ENCODE data around the gene MPLKIP. TPM values are rescaled to one million over a fixed set of nuclear protein-coding genes. Genes with fewer than 3 reads are reported as not detected.
"Not testable (repeated sequence)": the region's sequence is repeated elsewhere in the genome, so short reads cannot be mapped to it uniquely, and the experiment has no call there.

Gene MPLKIP
- total and polyA plus RNA-seq, 4 donors = 17.8 to 34.7 (median 27.3) TPM

DNA sequence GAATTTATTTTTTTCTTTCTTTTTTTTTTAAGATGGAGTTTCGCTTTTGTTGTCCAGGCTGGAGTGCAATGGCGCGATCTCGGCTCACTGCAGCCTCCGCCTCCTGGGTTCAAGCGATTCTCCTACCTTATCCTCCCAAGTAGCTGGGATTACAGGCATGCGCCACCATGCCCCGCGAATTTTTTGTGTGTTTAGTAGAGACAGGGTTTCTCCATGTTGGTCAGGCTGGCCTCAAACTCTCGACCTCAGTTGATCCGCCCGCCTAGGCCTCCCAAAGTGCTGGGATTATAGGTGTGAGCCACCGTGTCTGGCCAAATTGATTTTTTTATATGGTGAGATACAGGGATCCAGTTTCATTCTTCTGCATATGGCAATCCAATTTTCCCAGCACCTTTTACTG is 5.5 kb upstream of the MPLKIP start:
- not testable (repeated sequence) for H3K36me3 ChIP-seq (ENCODE audit: control insufficient read depth in 1 of 2, insufficient read depth in 2 of 2, low read length in 1 of 2); DNase-seq; H3K9me3 ChIP-seq (ENCODE audit: control insufficient read depth, low read length); H3K27me3 ChIP-seq (ENCODE audit: control insufficient read depth in 1 of 2, insufficient read depth in 2 of 2, low read length in 1 of 2); H3K27ac ChIP-seq (ENCODE audit: low read depth in 1 of 2, low read length in 2 of 2); H3K4me1 ChIP-seq (ENCODE audit: control insufficient read depth in 1 of 2, insufficient read depth in 2 of 2, low read length in 2 of 2); H3K4me3 ChIP-seq (ENCODE audit: low read length in 2 of 2); ATAC-seq (ENCODE audit: low FRiP score)
- WGBS, 2 donors = 95 to 97% methylated on average over 13 of the region's 13 CpGs
- intact Hi-C loops (cut with DNase I) = loop anchor here in 1 of 2 donors (10.0 kb wide), 1 partner anchor 185 kb away; the partner anchor contains the start of gene CDK13

GRCh38 chr7:40138973-40139372 is 4.6 kb upstream of the MPLKIP start:
- Histone ChIP-seq H3K4me3 (ENCODE audit: low read length in 2 of 2) (no peak overlapping the region), H3K27me3 (ENCODE audit: control insufficient read depth in 1 of 2, insufficient read depth in 2 of 2, low read length in 1 of 2) (no peaks in the 10 kb centered on the region), H3K36me3 (ENCODE audit: control insufficient read depth in 1 of 2, insufficient read depth in 2 of 2, low read length in 1 of 2) (no peaks in the 10 kb centered on the region), H3K9me3 (ENCODE audit: control insufficient read depth, low read length) (no peaks in the 10 kb centered on the region), H3K4me1 (ENCODE audit: control insufficient read depth in 1 of 2, insufficient read depth in 2 of 2, low read length in 2 of 2) (no peaks in the 10 kb centered on the region), H3K27ac (ENCODE audit: low read depth in 1 of 2, low read length in 2 of 2) (no peak overlapping the region)
- intact Hi-C loops (cut with DNase I) = loop anchor here in 1 of 2 donors (10.0 kb wide), 1 partner anchor 184 kb away; the partner anchor contains the start of gene CDK13
- WGBS, 2 donors = 92 to 93% methylated on average over 5 of the region's 5 CpGs
- ATAC-seq (ENCODE audit: low FRiP score) (no peak), DNase-seq (no peak)

DNA sequence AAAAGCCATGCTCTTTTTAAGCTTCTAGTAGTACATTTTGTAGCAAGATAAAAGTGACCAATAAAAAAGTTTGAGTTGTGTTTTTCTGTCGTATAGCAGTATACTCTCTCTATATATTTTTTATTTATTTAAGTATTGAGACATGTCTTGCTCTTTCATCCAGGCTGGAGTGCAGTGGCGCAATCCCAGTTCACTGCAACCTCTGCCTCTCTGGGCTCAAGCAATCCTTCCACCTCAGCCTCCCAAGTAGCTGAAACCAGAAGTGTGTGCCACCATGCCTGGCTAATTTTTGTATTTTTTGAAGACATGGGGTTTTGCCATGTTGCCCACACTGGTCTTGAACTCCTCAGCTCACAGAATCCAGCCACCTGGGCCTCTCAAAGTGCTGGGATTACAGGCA is 3.1 kb upstream of the MPLKIP start:
- DNase-seq (no peak), ATAC-seq (ENCODE audit: low FRiP score) (no peak)
- H3K36me3 ChIP-seq (ENCODE audit: control insufficient read depth in 1 of 2, insufficient read depth in 2 of 2, low read length in 1 of 2) = no peaks in the 10 kb centered on the region
- no peaks in the 10 kb centered on the region for H3K9me3 ChIP-seq (ENCODE audit: control insufficient read depth, low read length)
- no peak overlapping the region for H3K27ac ChIP-seq (ENCODE audit: low read depth in 1 of 2, low read length in 2 of 2)
- intact Hi-C loops (cut with DNase I) = loop anchor here in 1 of 2 donors (10.0 kb wide), 1 partner anchor 183 kb away; the partner anchor contains the start of gene CDK13
- no peaks in the 10 kb centered on the region for H3K4me1 ChIP-seq (ENCODE audit: control insufficient read depth in 1 of 2, insufficient read depth in 2 of 2, low read length in 2 of 2)
- H3K27me3 ChIP-seq (ENCODE audit: control insufficient read depth in 1 of 2, insufficient read depth in 2 of 2, low read length in 1 of 2) = no peaks in the 10 kb centered on the region
- no peak overlapping the region for H3K4me3 ChIP-seq (ENCODE audit: low read length in 2 of 2)
- WGBS, 2 donors = 89 to 97% methylated on average over 2 of the region's 2 CpGs

- intact Hi-C loops (cut with DNase I) = loop anchor here in 1 of 2 donors (10.0 kb wide), 1 partner anchor 180 kb away; the partner anchor contains the start of gene CDK13
- peak overlapping the region in 1 of 2 donors; percentile 72 for H3K27ac ChIP-seq (ENCODE audit: low read depth in 1 of 2, low read length in 2 of 2)
- DNase-seq (no peak), ATAC-seq (ENCODE audit: low FRiP score) (peak; percentile 70)
- H3K4me3 ChIP-seq (ENCODE audit: low read length in 2 of 2) = peak overlapping the region; percentile 23 to 89
- H3K4me1 ChIP-seq (ENCODE audit: control insufficient read depth in 1 of 2, insufficient read depth in 2 of 2, low read length in 2 of 2) = no peaks in the 10 kb centered on the region
- H3K9me3 ChIP-seq (ENCODE audit: control insufficient read depth, low read length) = no peaks in the 10 kb centered on the region
- H3K27me3 ChIP-seq (ENCODE audit: control insufficient read depth in 1 of 2, insufficient read depth in 2 of 2, low read length in 1 of 2) = no peaks in the 10 kb centered on the region
- WGBS, 2 donors = 0 to 1% methylated on average over 17 of the region's 17 CpGs
- H3K36me3 ChIP-seq (ENCODE audit: control insufficient read depth in 1 of 2, insufficient read depth in 2 of 2, low read length in 1 of 2) = no peaks in the 10 kb centered on the region
Observed at GRCh38 chr7:40135317-40135610, 842 bp upstream of the MPLKIP start.

- WGBS, 2 donors = 1% methylated on average over 36 of the region's 36 CpGs
- Histone ChIP-seq H3K4me1 (ENCODE audit: control insufficient read depth in 1 of 2, insufficient read depth in 2 of 2, low read length in 2 of 2) (no peaks in the 10 kb centered on the region), H3K36me3 (ENCODE audit: control insufficient read depth in 1 of 2, insufficient read depth in 2 of 2, low read length in 1 of 2) (no peaks in the 10 kb centered on the region), H3K27ac (ENCODE audit: low read depth in 1 of 2, low read length in 2 of 2) (peak overlapping the region; percentile 30 to 36), H3K27me3 (ENCODE audit: control insufficient read depth in 1 of 2, insufficient read depth in 2 of 2, low read length in 1 of 2) (no peaks in the 10 kb centered on the region), H3K9me3 (ENCODE audit: control insufficient read depth, low read length) (no peaks in the 10 kb centered on the region), H3K4me3 (ENCODE audit: low read length in 2 of 2) (peak overlapping the region; percentile 88 to 89)
- DNase-seq = no peak
- ATAC-seq (ENCODE audit: low FRiP score) = peak; percentile 81
- intact Hi-C loops (cut with DNase I) = loop anchor here in 1 of 2 donors (10.0 kb wide), 1 partner anchor 179 kb away; the partner anchor contains the start of gene CDK13
Observed at GRCh38 chr7:40133561-40134427, 628 bp downstream of the MPLKIP start.

DNA sequence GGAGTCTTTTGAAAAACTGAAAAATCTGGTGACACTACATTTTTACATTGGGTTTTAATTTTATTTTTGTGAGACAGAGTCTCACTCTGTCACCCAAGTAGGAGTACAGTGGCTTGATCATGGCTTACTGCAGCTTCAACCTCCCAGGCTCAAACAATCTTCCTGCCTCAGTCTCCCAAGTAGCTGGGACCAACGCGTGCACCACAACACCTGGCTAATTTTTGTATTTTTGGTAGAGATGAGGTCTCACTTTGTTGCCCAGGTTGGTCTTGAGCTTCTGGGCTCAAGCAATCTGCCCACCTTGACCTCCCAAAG is 11.5 kb downstream of the MPLKIP start:
- Histone ChIP-seq H3K4me3 (ENCODE audit: low read length in 2 of 2) (no peak overlapping the region), H3K36me3 (ENCODE audit: control insufficient read depth in 1 of 2, insufficient read depth in 2 of 2, low read length in 1 of 2) (no peaks in the 10 kb centered on the region), H3K9me3 (ENCODE audit: control insufficient read depth, low read length) (no peaks in the 10 kb centered on the region), H3K27me3 (ENCODE audit: control insufficient read depth in 1 of 2, insufficient read depth in 2 of 2, low read length in 1 of 2) (no peaks in the 10 kb centered on the region), H3K27ac (ENCODE audit: low read depth in 1 of 2, low read length in 2 of 2) (no peak overlapping the region), H3K4me1 (ENCODE audit: control insufficient read depth in 1 of 2, insufficient read depth in 2 of 2, low read length in 2 of 2) (no peaks in the 10 kb centered on the region)
- DNase-seq (no peak), ATAC-seq (ENCODE audit: low FRiP score) (no peak)
- intact Hi-C loops (cut with DNase I) = no loop called here
- 96% methylated on average over 2 of the region's 2 CpGs for WGBS, 2 donors

- H3K27ac ChIP-seq (ENCODE audit: low read depth in 1 of 2, low read length in 2 of 2); ATAC-seq (ENCODE audit: low FRiP score); H3K27me3 ChIP-seq (ENCODE audit: control insufficient read depth in 1 of 2, insufficient read depth in 2 of 2, low read length in 1 of 2); DNase-seq; H3K4me1 ChIP-seq (ENCODE audit: control insufficient read depth in 1 of 2, insufficient read depth in 2 of 2, low read length in 2 of 2); H3K4me3 ChIP-seq (ENCODE audit: low read length in 2 of 2); intact Hi-C loops (cut with DNase I); H3K9me3 ChIP-seq (ENCODE audit: control insufficient read depth, low read length); H3K36me3 ChIP-seq (ENCODE audit: control insufficient read depth in 1 of 2, insufficient read depth in 2 of 2, low read length in 1 of 2): not testable (repeated sequence)
- WGBS, 2 donors = 94% methylated on average over 14 of the region's 14 CpGs
Observed at GRCh38 chr7:40122100-40122939, 12.1 kb downstream of the MPLKIP start.

- Histone ChIP-seq H3K27me3 (ENCODE audit: control insufficient read depth in 1 of 2, insufficient read depth in 2 of 2, low read length in 1 of 2) (no peaks in the 10 kb centered on the region), H3K9me3 (ENCODE audit: control insufficient read depth, low read length) (no peaks in the 10 kb centered on the region), H3K36me3 (ENCODE audit: control insufficient read depth in 1 of 2, insufficient read depth in 2 of 2, low read length in 1 of 2) (no peaks in the 10 kb centered on the region), H3K27ac (ENCODE audit: low read depth in 1 of 2, low read length in 2 of 2) (no peak overlapping the region), H3K4me1 (ENCODE audit: control insufficient read depth in 1 of 2, insufficient read depth in 2 of 2, low read length in 2 of 2) (no peaks in the 10 kb centered on the region), H3K4me3 (ENCODE audit: low read length in 2 of 2) (no peak overlapping the region)
- ATAC-seq (ENCODE audit: low FRiP score) (no peak), DNase-seq (no peak)
- WGBS, 2 donors = 87 to 91% methylated on average over 5 of the region's 5 CpGs
- intact Hi-C loops (cut with DNase I) = no loop called here
Observed at GRCh38 chr7:40120020-40120419, 14.4 kb downstream of the MPLKIP start.
